Colonic mucosa (tissue), 4 donors: ENCODE data around the gene ZNF780B. TPM values are rescaled to one million over a fixed set of nuclear protein-coding genes. Genes with fewer than 3 reads are reported as not detected.
A peak's percentile ranks its signal among the peaks of the same experiment; 100 is the strongest.

ENCODE experiments used
- DNase-seq: peaks from one replicate; pipeline ENCODE4 v3.0.0-alpha.2; 2020
- H3K27ac ChIP-seq: fragments of 200-600 bp; one replicate; pipeline ENCODE4 v1.8.0; 2021
- H3K27me3 ChIP-seq: fragments of 200-600 bp; one replicate; pipeline ENCODE4 v1.8.0; 2021
- H3K36me3 ChIP-seq: fragments of 200-600 bp; one replicate; pipeline ENCODE4 v1.8.0; 2021
- H3K4me1 ChIP-seq: fragments of 200-600 bp; one replicate; pipeline ENCODE4 v1.8.0; 2021; ENCODE audit warnings: mild to moderate bottlenecking
- H3K4me3 ChIP-seq: fragments of 200-600 bp; one replicate; pipeline ENCODE4 v1.8.0; 2021
- H3K9ac ChIP-seq, 2 donors: one replicate each; pipeline ENCODE4 v1.7.0; 2013; ENCODE audit warnings: control low read depth in 2 of 2, low read depth in 2 of 2, low read length in 2 of 2
- H3K9me3 ChIP-seq: fragments of 200-600 bp; one replicate; pipeline ENCODE4 v1.8.0; 2021
- intact Hi-C: fragments of 100-400 bp; cut with DNase I; formaldehyde crosslinking; loops from one replicate; pipeline ENCODE4 v1.14.1; 2022
- total RNA-seq, 2 donors: library from RNA; stranded (reverse); fragmentation: NEBNext Ultra II Directional in 1 of 2; extraction: Animal tissue kit (Norgen Biotek cat#: 25700) in 1 of 2; gene quantifications; one replicate each; pipeline ENCODE4 v1.2.1, GENCODE V29; 2021
- TF ChIP-seq, protein P1 (sequence below): fragments of 200-600 bp; IDR thresholded peaks from one replicate; pipeline ENCODE4 v1.8.0; 2022; ENCODE audit warnings: antibody characterized with exemption, mild to moderate bottlenecking
- donor health status: healthy.
- donor health status: DM: no; HTN: no; CAD: no.
- donor health status: DM: no; HTN: no; CAD: no.

ZNF780B gene
- total RNA-seq, 2 donors from 2014 or later: 14.3 to 21.7 TPM

DNA sequence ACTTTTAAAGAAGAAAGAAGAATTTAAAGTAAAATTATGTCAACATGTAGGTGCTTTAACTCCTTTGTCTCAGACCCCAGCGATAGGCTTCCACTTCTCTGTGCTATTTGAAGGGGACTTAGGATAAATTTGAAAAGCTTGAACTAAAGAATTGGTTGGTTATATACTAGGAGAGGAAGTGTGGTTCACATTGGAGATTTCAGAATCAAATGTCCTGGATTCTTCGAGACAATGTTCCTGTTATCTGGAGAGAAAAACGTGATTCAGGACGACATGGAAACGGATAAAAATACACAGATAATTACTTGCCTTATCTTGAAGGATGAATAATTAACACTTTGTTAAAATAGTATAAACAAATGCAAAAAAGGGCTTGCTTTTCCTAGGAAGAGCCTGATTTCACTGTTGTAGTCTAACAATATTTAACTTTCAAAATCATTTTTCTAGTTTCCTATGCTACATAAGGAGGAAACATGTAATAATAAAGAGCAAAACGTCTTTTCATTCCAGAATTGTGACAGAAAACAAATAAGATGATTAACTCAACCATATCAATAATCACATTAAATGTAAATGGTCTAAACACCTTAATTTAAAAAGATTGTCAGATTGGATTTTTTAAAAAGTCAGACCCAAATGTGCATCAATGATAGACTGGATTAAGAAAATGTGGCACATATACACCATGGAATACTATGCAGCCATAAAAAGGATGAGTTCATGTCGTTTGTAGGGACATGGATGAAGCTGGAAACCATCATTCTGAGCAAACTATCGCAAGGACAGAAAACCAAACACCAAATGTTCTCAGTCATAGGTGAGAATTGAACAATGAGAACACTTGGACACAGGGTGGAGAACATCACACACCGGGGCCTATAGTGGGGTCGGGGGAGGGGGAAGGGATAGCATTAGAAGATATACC, 35.4 kb upstream of the ZNF780B start:
- H3K9ac ChIP-seq: peak overlapping the region; percentile 95 to 98
- TF ChIP-seq, protein P1, sequence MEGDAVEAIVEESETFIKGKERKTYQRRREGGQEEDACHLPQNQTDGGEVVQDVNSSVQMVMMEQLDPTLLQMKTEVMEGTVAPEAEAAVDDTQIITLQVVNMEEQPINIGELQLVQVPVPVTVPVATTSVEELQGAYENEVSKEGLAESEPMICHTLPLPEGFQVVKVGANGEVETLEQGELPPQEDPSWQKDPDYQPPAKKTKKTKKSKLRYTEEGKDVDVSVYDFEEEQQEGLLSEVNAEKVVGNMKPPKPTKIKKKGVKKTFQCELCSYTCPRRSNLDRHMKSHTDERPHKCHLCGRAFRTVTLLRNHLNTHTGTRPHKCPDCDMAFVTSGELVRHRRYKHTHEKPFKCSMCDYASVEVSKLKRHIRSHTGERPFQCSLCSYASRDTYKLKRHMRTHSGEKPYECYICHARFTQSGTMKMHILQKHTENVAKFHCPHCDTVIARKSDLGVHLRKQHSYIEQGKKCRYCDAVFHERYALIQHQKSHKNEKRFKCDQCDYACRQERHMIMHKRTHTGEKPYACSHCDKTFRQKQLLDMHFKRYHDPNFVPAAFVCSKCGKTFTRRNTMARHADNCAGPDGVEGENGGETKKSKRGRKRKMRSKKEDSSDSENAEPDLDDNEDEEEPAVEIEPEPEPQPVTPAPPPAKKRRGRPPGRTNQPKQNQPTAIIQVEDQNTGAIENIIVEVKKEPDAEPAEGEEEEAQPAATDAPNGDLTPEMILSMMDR: no peak

DNA sequence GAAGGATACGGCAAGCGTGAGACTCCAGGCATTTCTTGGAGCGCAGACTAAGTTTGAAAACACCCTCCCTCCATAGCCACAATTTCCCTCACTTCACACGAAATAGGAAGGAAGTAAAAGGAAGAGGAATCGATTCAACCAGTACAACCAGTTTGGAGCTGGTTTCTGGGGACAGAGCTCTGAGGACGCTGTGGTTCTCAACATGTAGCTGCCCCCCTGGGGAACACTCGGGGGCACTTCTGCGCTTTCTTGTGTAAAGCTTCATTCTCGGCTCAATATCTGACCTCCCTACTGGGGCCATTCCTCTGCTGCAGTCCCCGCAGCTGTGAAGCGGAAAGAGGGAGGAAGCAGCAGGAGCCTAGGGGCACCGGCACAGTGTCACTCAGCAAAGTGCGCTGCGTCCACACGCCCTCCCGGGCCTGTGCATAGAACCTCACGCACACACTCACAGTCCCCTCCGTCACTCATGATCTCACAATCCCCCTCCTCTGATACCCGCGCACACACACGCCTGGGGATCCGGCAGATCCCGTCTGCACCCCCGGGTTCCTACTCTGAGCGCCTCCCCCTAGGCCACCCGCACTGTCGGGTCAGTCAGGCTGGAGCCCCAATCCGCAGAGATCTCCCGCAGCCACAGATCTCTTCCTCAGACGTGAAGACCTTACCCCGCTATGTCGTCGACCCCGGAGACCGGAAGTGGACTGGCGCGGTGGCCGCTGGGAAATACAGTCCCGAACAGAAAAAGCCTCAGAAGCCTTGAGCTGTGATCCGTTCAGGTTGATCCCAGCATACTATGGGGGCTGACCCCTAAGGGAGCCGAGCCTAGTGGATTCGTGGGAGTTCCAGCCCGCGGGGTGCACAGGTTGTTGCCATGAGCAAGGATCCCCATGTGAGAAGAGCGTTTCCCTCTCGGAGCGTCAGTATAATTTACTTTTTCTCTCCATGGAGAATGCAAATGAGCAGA, 34.5 kb upstream of the ZNF780B start, which contains the start of gene ZNF780A:
Gene ZNF780A (minus strand): TSS at position 703 of the 964 bp plus-strand sequence. CDS start 6,190 bp downstream, outside the sequence.
- H3K27ac ChIP-seq: peak within 1 kb of the TSS; percentile 76
- TF ChIP-seq, protein P1: no peak
- H3K4me3 ChIP-seq: peak within 1 kb of the TSS; percentile 71
- no peaks in the 10 kb centered on the region for H3K9me3 ChIP-seq
- H3K27me3 ChIP-seq: no peaks in the 10 kb centered on the region
- intact Hi-C loops: no loop called here
- H3K4me1 ChIP-seq: no peaks in the 10 kb centered on the region
- DNase-seq: peak; percentile 95
- peak within 1 kb of the TSS; percentile 95 to 98 for H3K9ac ChIP-seq
- no peaks in the 10 kb centered on the region for H3K36me3 ChIP-seq

More for the DNA sequence above, 35.4 kb upstream of the ZNF780B start:
- H3K27me3 ChIP-seq: no peaks in the 10 kb centered on the region
- no peak for DNase-seq
- H3K4me3 ChIP-seq: peak overlapping the region; percentile 71
- no peaks in the 10 kb centered on the region for H3K4me1 ChIP-seq
- no peaks in the 10 kb centered on the region for H3K36me3 ChIP-seq
- intact Hi-C loops: no loop called here
- H3K27ac ChIP-seq: peak overlapping the region; percentile 76
- H3K9me3 ChIP-seq: no peaks in the 10 kb centered on the region

DNA sequence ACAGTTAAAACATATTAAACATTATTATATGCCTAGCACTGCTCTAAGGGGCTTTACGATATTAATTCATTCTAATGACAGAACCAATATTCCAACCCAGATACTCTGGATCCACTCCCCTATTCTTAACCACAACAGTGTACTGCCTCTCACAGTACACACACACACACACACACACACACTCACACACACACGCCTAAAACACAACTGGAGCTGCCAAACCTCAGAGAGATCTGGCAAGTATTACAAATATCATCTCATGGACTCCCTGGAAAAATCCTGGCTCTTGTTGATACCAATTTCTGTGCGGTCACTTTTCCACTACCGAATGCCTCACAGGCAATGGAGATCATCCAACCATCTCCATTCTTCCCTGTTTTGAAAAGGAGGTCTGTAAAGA, 33.4 kb upstream of the ZNF780B start:
- TF ChIP-seq, protein P1: no peak
- Histone ChIP-seq H3K27ac (no peak overlapping the region), H3K4me3 (peak overlapping the region; percentile 71), H3K9ac (peak overlapping the region in 1 of 2 donors; percentile 98), H3K36me3 (no peaks in the 10 kb centered on the region), H3K4me1 (no peaks in the 10 kb centered on the region), H3K27me3 (no peaks in the 10 kb centered on the region), H3K9me3 (no peaks in the 10 kb centered on the region)
- intact Hi-C loops: no loop called here
- DNase-seq: no peak

DNA sequence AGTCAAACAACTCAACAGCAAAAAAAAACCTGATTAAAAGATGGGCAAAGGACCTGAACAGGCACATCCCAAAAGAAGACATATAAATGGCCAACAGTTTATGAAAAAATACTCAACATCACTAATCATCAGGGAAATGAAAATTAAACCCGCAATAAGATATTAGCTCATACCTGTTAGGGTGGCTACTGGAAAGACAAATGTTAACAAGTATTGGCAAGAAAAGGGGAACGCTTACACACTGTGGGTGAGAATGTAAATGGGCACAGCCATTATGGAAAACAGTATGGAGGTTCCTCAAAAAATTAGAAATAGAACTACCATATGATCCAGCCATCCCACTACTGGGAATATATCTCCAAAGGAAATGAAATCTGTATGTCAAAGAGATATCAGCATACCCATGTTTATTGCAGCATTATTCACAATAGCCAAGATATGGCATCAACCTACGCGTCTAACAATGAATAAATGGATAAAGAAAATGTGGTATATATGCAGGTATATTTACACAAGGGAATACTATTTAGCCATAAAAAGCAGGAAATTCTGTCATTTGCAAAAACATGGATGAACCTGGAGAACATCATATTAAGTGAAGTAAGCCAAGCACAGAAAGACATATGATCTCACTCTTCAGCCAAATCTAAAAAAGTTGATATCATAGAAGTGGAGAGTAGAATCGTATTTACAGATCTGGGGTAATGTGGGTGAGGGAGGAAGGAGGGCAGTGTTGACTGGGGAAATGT, 32.4 kb upstream of the ZNF780B start:
- H3K36me3 ChIP-seq: no peaks in the 10 kb centered on the region
- TF ChIP-seq, protein P1: no peak
- no peak overlapping the region for H3K27ac ChIP-seq
- no peak for DNase-seq
- intact Hi-C loops: no loop called here
- no peak overlapping the region for H3K9ac ChIP-seq
- H3K4me3 ChIP-seq: no peak overlapping the region
- H3K4me1 ChIP-seq: no peaks in the 10 kb centered on the region
- H3K27me3 ChIP-seq: no peaks in the 10 kb centered on the region
- H3K9me3 ChIP-seq: no peaks in the 10 kb centered on the region
